Pons (tissue), 1 donor: Measurements from ENCODE around the gene BEGAIN.

Experiments used
- DNase-seq: peaks from one replicate; pipeline ENCODE4 v3.0.0-alpha.2; 2016; ENCODE audit warnings: low spot score

The BEGAIN gene

GRCh38 chr14:100581228-100582145 is 5.7 kb downstream of the BEGAIN start:
- no peak for DNase-seq

DNA sequence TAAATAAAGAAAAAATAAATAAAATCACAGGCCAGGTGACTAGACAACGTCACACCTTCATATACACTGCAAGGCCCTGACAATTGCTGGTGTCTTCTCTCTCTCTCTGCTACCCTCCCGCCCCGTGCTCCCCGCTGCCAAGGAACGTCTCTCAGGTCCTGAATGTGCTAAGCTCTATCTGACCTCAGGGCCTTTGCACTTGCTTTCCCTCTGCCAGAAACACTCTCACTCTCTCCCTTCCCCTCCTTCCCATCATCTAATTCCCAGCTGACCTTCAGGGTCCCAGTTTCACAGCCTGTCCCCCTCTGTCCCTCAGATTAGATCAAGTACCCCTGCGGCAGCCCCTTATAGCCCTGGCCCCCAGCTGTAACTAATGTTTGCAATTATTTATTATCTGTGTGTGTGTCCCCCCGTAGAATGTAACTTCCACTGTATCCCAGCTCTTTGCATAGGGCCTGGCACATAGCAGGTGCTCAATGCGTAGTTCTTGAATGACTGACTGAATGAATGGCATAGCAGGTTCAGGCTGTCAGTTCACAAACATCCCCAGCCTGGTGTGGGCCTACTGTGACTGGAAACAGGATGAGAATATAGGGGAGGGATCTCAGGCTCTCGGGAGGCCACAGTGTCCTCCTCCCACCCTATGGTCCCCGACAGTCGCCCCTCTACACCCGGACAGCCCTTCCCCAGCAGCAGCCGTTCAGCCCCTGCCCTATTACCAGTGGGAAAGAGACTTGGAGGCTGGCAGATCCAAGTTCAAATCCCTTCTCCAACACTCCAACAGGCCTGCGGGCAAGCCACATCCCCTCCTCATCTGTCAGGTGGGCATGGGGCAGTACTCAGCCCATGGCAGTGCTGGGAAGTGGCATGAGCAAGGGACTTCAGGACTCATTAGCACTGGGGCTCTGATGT is 6.6 kb downstream of the BEGAIN start:
- no peak for DNase-seq

DNA sequence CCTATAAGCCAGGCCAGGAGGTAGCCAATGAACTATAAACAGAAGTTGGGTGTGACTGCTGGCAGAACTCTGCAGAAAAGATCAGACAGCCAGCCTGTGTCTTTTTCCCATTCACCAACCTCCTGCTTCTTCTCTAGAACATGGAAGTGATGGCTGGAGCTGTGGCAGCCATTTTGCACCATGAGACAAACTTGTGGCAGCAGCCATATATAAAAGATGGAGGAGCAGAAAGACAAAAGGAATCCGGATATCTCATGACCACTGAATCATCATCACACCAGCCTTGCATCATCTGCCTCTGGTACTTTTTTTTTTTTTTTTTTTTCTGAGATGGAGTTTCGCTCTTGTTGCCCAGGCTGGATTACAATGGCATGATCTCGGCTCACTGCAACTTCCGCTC is 8.7 kb downstream of the BEGAIN start:
- DNase-seq, result no peak

- DNase-seq, result no peak
These were observed 9.2 kb downstream of the BEGAIN start for GRCh38 chr14:100577986-100578431.

GRCh38 chr14:100577321-100577985 is 9.8 kb downstream of the BEGAIN start:
- no peak for DNase-seq

DNA sequence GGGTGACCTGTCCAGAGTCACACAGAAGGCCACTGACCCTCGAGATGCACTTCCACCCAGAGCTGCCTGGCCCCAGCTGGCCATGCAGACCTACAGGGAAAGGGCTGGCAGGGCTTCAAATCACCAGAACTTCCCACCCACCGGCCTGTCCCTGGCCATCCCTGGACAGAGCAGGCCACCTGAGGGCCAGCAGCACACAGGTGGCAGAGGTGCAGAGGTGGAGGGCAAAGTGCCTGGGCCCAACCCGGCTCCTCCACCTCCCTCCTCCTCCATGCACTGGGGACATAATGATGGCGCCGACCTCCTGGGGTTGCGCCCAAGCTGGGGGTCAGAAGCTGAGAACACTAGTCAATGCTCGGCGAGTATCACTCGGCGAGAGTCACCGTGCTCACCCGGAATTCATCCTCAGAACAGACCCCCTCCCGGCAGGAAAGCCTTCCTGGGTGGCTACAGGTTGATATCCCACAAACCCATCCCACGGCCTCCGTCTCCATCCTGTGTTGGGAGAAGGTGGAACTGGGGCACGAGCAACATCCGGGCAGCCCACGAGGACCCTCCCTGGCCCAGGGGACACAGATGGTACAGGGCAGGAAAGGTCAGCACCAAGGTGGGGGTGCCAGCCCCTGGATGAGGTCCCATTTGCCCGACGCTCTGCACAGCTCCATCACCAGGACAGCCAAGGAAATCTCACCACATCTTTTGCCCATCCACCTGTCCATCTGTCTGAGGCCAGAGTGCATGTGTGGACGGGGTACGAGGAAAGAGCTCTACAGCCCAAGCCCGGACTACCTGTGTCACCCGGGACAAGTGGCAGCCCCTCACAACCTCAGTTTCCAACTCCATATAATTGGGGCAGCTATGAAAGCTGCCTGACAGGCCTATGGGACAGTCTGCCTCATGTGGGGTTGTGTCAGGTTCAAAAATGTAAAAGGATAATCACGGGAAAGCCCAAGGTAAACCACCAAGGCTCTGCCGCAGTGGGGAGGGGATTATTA is 10.8 kb downstream of the BEGAIN start:
- no peak for DNase-seq

GRCh38 chr14:100575266-100575995 is 11.8 kb downstream of the BEGAIN start:
- DNase-seq, result no peak

DNA sequence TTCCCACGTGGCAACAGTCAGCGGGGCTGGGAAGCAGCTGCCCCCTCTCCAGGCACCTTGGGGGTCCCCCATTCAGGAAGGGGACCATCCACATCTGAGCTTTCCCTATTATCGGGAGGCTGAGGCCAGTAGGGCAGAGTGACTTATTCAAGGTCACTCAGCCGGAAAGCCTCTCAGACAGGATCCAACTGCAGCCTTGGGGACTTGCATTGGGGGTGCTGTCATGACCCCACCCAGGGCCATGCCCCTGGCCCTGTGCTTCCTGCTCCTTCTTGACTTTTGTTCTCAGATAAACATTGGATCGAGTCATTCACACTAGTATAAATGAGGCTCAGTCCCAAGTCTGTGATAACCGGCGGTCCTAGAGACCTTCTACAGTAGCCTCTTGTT is 12.6 kb downstream of the BEGAIN start:
- no peak for DNase-seq

DNA sequence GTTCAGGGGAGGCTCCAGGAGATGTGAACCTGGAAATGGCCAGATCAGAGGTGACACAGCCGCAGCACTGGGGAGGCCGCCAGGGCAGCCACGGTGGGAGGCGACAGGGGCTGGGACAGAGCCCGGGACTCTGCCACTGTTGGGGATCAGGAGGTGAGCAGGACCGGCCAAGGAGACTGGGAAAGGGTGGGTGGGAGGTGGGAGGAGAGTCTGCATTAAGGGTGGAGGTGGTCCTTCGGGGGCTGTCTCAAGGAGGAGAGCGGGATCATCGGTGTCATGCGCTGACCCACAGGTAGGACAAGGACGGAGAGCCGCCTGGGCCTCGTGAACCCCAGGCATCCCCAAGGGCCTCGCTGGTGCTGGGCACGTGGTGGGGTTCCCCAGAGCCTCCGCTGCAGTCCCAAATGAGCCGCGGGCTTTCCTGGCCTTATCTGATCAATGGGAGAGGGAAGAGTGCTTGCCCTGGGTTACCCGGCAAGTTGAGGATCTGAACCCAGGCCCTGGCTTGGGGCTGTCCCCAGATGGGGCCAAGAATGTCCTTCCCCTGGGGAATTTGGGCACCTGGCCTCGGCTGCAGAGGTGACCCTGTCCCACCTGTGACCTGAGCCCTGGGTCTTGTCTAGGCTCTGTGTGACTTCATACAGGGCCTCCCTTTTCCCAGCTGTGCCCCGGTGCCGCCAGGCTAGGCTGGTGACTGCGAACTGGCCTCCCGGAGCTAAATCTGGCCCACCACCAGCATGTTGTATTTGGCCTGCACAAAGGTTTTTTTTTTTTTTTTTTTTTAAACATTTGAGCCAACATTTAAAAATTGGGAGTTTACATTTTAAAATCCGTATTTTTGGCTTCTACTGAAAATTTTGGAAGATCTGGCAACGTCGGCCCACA is 13.2 kb downstream of the BEGAIN start:
- DNase-seq, result no peak

DNA sequence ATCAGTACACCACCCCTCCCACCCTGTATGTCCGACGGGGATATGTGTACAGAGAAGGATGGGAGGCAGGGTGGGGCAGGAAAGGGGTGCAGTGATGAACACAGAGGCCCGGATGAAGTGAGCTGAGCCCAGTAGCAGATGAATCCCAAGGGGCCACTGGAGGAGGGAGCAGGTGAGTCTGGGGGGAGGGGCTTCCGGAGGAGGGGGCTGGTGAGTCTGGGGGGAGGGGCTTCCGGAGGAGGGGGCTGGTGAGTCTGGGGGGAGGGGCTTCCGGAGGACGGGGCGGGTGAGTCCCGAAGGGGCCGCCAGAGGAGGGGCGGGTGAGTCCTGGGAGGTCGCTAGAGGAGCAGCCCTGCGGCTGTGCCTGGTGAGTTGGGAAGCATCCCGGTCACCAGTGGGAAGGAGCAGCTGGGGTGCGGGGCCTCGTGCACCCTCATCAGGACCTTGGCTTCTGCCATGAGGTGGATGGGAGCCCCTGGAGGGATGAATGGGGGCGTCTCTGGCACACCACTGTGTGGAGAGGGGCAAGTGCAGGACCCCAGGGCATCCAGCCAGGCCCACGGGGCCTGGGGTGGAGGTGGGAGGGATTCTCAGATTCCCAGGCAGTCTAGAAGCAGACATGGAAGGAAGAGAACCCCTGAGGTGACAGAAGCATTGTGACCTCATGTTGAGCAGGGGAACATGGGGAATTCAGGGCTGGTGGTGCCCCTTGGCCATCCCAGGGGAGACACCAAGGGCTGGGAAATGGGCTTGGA is 14.0 kb downstream of the BEGAIN start:
- DNase-seq, result no peak

DNA sequence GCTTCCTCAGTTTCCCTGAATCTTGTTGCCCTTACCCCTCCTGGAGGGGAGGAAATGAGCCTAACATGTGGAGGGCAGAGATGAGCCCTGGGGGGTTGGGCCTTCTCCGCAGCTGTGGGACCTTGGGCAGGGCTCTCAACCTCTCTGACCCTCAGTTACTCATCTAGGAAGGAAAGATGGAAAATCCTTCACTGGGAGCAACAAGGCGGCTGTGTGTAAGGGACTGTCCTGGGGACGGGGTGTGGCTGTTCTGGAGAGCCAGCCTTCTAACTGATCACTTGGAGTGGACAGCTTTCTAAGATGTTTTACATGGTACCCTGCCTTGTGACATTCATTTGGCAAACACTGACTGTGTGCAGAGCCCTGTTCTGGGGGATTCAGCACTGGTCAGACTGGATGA is 14.7 kb downstream of the BEGAIN start:
- no peak for DNase-seq

- DNase-seq, result no peak
These were observed 15.4 kb downstream of the BEGAIN start for GRCh38 chr14:100571837-100572236.

DNA sequence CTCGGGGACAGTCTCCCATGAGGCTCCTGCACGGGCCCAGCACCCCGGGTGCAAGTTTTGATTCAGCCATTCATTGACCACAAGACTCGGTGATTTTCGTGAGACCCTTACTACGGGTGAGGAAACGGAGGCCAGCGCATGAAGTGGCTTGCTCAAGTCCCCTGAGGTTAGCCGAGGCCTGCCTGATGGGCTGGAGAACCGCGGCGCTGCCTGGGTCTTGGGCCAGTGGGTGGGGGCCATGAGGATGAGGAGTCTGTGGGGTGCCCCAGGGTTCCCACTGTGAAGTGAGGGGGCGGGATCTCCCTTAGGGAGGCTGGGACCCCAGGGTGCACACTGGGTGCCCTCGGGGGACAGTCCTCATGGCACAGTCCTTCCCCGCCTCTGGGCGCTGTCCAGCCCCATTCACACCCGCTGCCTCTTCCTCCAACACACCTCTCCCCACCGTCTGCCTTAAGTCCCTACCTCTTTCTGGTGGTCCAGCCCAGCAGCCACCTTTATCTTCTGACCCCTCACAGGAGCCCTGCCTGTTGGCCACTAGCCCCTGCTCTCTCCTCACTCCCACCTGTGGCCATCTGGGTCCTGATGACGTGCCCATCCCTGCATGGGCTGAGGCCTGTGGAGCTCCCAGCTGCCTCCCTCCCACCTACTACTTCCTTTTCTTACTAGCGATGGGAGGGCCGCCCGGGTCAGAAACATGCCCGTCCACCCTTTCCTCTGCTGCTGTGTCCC is 16.3 kb downstream of the BEGAIN start:
- DNase-seq, result no peak

GRCh38 chr14:100569734-100570286 is 17.4 kb downstream of the BEGAIN start:
- no peak for DNase-seq

GRCh38 chr14:100568998-100569733 is 18.1 kb downstream of the BEGAIN start:
- no peak for DNase-seq

- no peak for DNase-seq
These were observed 18.8 kb downstream of the BEGAIN start for GRCh38 chr14:100568164-100568997.
